Gastroesophageal sphincter (tissue), 3 donors: ENCODE results near the gene DSG1.

Source experiments
- EP300 ChIP-seq: sonication (generic); formaldehyde crosslinking; IDR thresholded peaks from one replicate; pipeline ENCODE4 v1.6.1; 2017; ENCODE audit warnings: antibody characterized with exemption, mild to moderate bottlenecking
- POLR2A ChIP-seq, 2 donors: fragments of 450-650 bp; IDR thresholded peaks; one replicate each; pipeline ENCODE4 v1.6.1; 2017; ENCODE audit warnings: antibody characterized with exemption in 2 of 2, mild to moderate bottlenecking in 2 of 2, moderate library complexity in 1 of 2
- POLR2AphosphoS5 ChIP-seq: sonication (generic); formaldehyde crosslinking; IDR thresholded peaks from one replicate; pipeline ENCODE4 v1.6.1; 2017; ENCODE audit warnings: antibody characterized with exemption
- TF ChIP-seq, protein P1 (sequence below), 4 experiments: fragments of 200-600 bp in 2 of 4; fragments of 450-650 bp in 2 of 4; sonication (generic) in 1 of 4; IDR thresholded peaks; one replicate each; pipeline ENCODE4 v1.5.1; 2017 to 2019; ENCODE audit warnings: antibody characterized with exemption in 4 of 4, mild to moderate bottlenecking in 2 of 4, moderate library complexity in 2 of 4

DNA sequence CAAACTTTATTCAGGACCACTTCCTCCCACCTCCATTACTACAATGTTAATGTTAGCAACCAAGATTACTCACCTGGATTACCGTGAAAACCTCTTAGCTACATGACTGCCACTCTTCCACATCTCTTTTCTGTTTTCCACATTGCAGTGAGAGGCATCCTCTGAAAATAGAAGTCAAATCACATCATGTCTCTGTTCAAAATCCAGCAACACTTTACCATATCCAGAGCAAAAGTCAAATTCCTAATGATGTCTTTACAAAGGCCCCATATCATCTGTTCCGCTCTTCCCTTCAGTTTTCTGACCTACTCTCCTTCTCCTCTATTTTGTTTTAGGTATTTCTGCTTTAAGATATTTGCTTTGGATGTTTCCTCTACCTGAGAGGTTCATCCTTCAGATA is 37.5 kb upstream of the DSG1 start:
- TF ChIP-seq, protein P1, sequence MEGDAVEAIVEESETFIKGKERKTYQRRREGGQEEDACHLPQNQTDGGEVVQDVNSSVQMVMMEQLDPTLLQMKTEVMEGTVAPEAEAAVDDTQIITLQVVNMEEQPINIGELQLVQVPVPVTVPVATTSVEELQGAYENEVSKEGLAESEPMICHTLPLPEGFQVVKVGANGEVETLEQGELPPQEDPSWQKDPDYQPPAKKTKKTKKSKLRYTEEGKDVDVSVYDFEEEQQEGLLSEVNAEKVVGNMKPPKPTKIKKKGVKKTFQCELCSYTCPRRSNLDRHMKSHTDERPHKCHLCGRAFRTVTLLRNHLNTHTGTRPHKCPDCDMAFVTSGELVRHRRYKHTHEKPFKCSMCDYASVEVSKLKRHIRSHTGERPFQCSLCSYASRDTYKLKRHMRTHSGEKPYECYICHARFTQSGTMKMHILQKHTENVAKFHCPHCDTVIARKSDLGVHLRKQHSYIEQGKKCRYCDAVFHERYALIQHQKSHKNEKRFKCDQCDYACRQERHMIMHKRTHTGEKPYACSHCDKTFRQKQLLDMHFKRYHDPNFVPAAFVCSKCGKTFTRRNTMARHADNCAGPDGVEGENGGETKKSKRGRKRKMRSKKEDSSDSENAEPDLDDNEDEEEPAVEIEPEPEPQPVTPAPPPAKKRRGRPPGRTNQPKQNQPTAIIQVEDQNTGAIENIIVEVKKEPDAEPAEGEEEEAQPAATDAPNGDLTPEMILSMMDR (IDR thresholded peaks at IDR 0.05): no peak
- TF ChIP-seq EP300: no peak
- TF ChIP-seq POLR2A (IDR thresholded peaks at IDR 0.05): no peak
- no peak for TF ChIP-seq POLR2AphosphoS5
